Fibroblast of lung (primary cell): ENCODE results near the gene ABCB11.

Experiments
- CTCF ChIP-seq, 2 donors: IDR thresholded peaks in 1 of 2; conservative IDR thresholded peaks in 1 of 2; 1 replicate in 1 of 2; 2 replicates in 1 of 2; pipeline ENCODE4 v1.5.1; 2011 to 2012; ENCODE audit warnings: low read length in 2 of 2, control low read depth in 1 of 2, inconsistent platforms in 1 of 2, low read depth in 1 of 2, mild to moderate bottlenecking in 1 of 2
- EZH2 ChIP-seq: IDR thresholded peaks from 2 replicates; pipeline ENCODE4 v1.5.1; 2012; ENCODE audit warnings: low read length, control low read depth, mild to moderate bottlenecking; ENCODE audit errors: missing control alignments

DNA sequence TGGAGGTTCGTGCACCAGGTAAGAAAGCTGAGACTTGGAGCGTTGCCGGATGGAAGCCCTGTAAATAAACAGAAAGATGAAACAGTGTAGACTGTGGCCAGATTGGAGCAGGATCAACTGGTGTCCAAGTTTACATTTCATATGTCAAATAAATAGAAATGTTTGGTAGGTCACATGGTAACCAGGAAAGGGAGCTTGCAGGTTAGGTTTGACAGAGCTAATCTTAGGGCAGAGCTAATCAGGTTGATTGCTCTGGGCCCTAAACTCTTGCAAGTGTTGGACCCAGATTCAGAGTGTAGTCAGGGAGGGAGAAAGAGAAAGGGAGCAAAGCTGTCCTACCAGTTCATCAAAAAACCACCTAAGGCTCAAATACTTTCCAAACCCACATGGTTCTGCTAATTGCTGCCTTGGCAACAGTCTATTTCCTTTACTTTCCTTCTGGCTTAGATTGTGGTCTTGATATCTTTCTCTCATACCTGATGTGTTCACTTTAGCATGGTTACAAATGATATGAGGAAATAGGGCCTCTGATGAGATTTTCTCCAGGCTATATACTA, 66.8 kb downstream of the ABCB11 start:
- no peak for TF ChIP-seq CTCF (conservative IDR thresholded peaks at IDR 0.05 in 1 of 2, IDR thresholded peaks at IDR 0.05 in 1 of 2; ENCODE audit: low read depth in 1 of 2, low read length in 2 of 2)
- no peak for TF ChIP-seq EZH2
